ENCODE data around the gene CD48.
"Not testable (repeated sequence)": the region's sequence is repeated elsewhere in the genome, so short reads cannot be mapped to it uniquely, and the experiment has no call there.

Gene CD48

GRCh38 chr1:160741612-160742348 lies 30.2 kb upstream of the CD48 start:
- no peak for DNase-seq (ENCODE audit: low read depth)

GRCh38 chr1:160741092-160741501 lies 29.5 kb upstream of the CD48 start:
- no peak for DNase-seq (ENCODE audit: low read depth)

- no peak for DNase-seq (ENCODE audit: low read depth)
Measured at GRCh38 chr1:160740133-160740688, 28.6 kb upstream of the CD48 start.

GRCh38 chr1:160739098-160739511 lies 27.5 kb upstream of the CD48 start, which contains the start of gene SLAMF7:
Gene SLAMF7, plus strand, starts transcription at chr1:160739247. Its CDS starts 55 bp downstream, at chr1:160739302.
- DNase-seq (ENCODE audit: low read depth) = no peak

- DNase-seq (ENCODE audit: low read depth) = no peak
Measured at GRCh38 chr1:160738271-160738670, 26.6 kb upstream of the CD48 start.

GRCh38 chr1:160734301-160734700 lies 22.7 kb upstream of the CD48 start:
- no peak for DNase-seq (ENCODE audit: low read depth)

GRCh38 chr1:160733898-160734297 lies 22.3 kb upstream of the CD48 start:
- no peak for DNase-seq (ENCODE audit: low read depth)

GRCh38 chr1:160731990-160732389 lies 20.4 kb upstream of the CD48 start:
- no peak for DNase-seq (ENCODE audit: low read depth)

- DNase-seq (ENCODE audit: low read depth) = not testable (repeated sequence)
Measured at GRCh38 chr1:160731564-160731963, 19.9 kb upstream of the CD48 start.

GRCh38 chr1:160727316-160727640 lies 15.7 kb upstream of the CD48 start:
- no peak for DNase-seq (ENCODE audit: low read depth)

GRCh38 chr1:160726498-160727315 lies 15.1 kb upstream of the CD48 start:
- no peak for DNase-seq (ENCODE audit: low read depth)

GRCh38 chr1:160726114-160726497 lies 14.5 kb upstream of the CD48 start:
- no peak for DNase-seq (ENCODE audit: low read depth)

GRCh38 chr1:160724465-160725242 lies 13.0 kb upstream of the CD48 start:
- no peak for DNase-seq (ENCODE audit: low read depth)

- DNase-seq (ENCODE audit: low read depth) = no peak
Measured at GRCh38 chr1:160723332-160723731, 11.7 kb upstream of the CD48 start.

- DNase-seq (ENCODE audit: low read depth) = no peak
Measured at GRCh38 chr1:160722726-160723125, 11.1 kb upstream of the CD48 start.

GRCh38 chr1:160721473-160721872 lies 9.9 kb upstream of the CD48 start:
- no peak for DNase-seq (ENCODE audit: low read depth)

- DNase-seq (ENCODE audit: low read depth) = no peak
Measured at GRCh38 chr1:160720356-160721085, 8.9 kb upstream of the CD48 start.

GRCh38 chr1:160718210-160718609 lies 6.6 kb upstream of the CD48 start:
- no peak for DNase-seq (ENCODE audit: low read depth)

- no peak for DNase-seq (ENCODE audit: low read depth)
Measured at GRCh38 chr1:160717306-160717705, 5.7 kb upstream of the CD48 start.

GRCh38 chr1:160716013-160716412 lies 4.4 kb upstream of the CD48 start:
- DNase-seq (ENCODE audit: low read depth) = no peak

GRCh38 chr1:160714034-160714648 lies 2.5 kb upstream of the CD48 start:
- not testable (repeated sequence) for DNase-seq (ENCODE audit: low read depth)
